Testis (tissue), 2 donors: Measurements from ENCODE around the gene C1orf21.

Experiments
- POLR2A ChIP-seq: fragments of 450-650 bp; IDR thresholded peaks from one replicate; pipeline ENCODE4 v1.6.1; 2017; ENCODE audit warnings: antibody characterized with exemption, mild to moderate bottlenecking, moderate library complexity
- TF ChIP-seq, protein P1 (sequence below), 3 experiments: fragments of 450-650 bp in 2 of 3; fragments of 200-600 bp in 1 of 3; sonication (generic) in 1 of 3; IDR thresholded peaks; one replicate each; pipeline ENCODE4 v1.5.1; 2016 to 2019; ENCODE audit warnings: antibody characterized with exemption in 3 of 3, mild to moderate bottlenecking in 2 of 3, moderate library complexity in 1 of 3

DNA sequence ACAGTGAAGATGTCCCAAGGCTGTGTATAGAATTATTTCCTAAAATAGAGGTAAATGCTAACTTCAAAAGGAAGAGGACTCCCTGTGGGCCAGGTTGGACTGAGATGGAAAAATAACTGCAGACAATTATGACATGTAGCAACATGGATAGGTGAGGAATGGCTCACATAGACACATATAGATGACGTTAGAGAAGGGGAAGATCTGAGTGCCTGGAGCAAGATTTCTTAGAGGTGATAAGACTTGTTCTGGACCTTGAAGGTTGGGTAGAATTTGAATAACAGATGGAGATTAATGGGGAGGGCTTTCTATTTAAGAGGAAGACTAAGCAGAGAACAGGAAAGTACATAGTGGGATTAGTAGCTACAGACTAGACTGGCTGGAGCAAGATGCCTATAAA lies 76.9 kb downstream of the C1orf21 start:
- TF ChIP-seq, protein P1, sequence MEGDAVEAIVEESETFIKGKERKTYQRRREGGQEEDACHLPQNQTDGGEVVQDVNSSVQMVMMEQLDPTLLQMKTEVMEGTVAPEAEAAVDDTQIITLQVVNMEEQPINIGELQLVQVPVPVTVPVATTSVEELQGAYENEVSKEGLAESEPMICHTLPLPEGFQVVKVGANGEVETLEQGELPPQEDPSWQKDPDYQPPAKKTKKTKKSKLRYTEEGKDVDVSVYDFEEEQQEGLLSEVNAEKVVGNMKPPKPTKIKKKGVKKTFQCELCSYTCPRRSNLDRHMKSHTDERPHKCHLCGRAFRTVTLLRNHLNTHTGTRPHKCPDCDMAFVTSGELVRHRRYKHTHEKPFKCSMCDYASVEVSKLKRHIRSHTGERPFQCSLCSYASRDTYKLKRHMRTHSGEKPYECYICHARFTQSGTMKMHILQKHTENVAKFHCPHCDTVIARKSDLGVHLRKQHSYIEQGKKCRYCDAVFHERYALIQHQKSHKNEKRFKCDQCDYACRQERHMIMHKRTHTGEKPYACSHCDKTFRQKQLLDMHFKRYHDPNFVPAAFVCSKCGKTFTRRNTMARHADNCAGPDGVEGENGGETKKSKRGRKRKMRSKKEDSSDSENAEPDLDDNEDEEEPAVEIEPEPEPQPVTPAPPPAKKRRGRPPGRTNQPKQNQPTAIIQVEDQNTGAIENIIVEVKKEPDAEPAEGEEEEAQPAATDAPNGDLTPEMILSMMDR (IDR thresholded peaks at IDR 0.05) = no peak
- TF ChIP-seq POLR2A = no peak
